A549 (cell line): ENCODE results near the gene RIC3. TPM values are rescaled to one million over a fixed set of nuclear protein-coding genes. Genes with fewer than 3 reads are reported as not detected.

Source experiments
- ATAC-seq, 2 experiments: fragments of 200-7000 bp in 1 of 2; fragments of >200 bp in 1 of 2; cut with Nextera tagmentation in 1 of 2; cut with Tn5 transposase in 1 of 2; 3 replicates each; pipeline versions ENCODE4 v1.8.0 to v1.9.1; 2018 to 2020; ENCODE audit warnings: mild to moderate bottlenecking in 1 of 2, moderate library complexity in 1 of 2
- CTCF ChIA-PET: fragments of 300-600 bp; sonication (Branson Sonifier 250); formaldehyde crosslinking; extraction: SDS; loops from one replicate; lab custom pipeline; 2021; ENCODE audit warnings: antibody characterized with exemption, inconsistent platforms; lab: Yijun Ruan, JAX
- POLR2A ChIA-PET: fragments of 350-600 bp; formaldehyde crosslinking; extraction: SDS; loops from one replicate; lab custom pipeline; 2021; ENCODE audit warnings: antibody characterized with exemption, inconsistent platforms; lab: Yijun Ruan, JAX
- DNase-seq, 2 experiments: peaks; one replicate each; pipeline versions ENCODE4 v3.0.0 to v3.0.0-alpha.2; 2011 to 2016; ENCODE audit warnings: low read depth in 1 of 2, low spot score in 1 of 2
- FAIRE-seq: peaks from 2 replicates; lab custom pipeline; 2011; peaks lifted over from hg19 to GRCh38; lab: Jason Lieb, UNC
- H3K27ac ChIP-seq, 2 experiments: fragments of >200 bp; sonication (Bioruptor Twin); formaldehyde crosslinking; 3 replicates each; pipeline ENCODE4 v1.5.1; 2016 to 2017
- H3K4me1 ChIP-seq: fragments of >200 bp; sonication (Bioruptor Twin); formaldehyde crosslinking; 3 replicates; pipeline ENCODE4 v1.6.1; 2016
- H3K4me2 ChIP-seq: fragments of >200 bp; sonication (Bioruptor Twin); formaldehyde crosslinking; 3 replicates; pipeline ENCODE4 v1.6.1; 2016
- H3K4me3 ChIP-seq: fragments of >200 bp; sonication (Bioruptor Twin); formaldehyde crosslinking; 3 replicates; pipeline ENCODE4 v1.5.1; 2016
- H3K9me3 ChIP-seq: fragments of >200 bp; sonication (Bioruptor Twin); formaldehyde crosslinking; 3 replicates; pipeline ENCODE4 v1.6.1; 2016
- CEBPB ChIP-seq, 2 experiments: fragments of >200 bp in 1 of 2; sonication (Bioruptor Twin) in 1 of 2; formaldehyde crosslinking in 1 of 2; IDR thresholded peaks; 2 replicates each; pipeline ENCODE4 v1.6.1; 2012 to 2016
- CHD2 ChIP-seq: fragments of 150-350 bp; IDR thresholded peaks from 2 replicates; pipeline ENCODE4 v1.6.1; 2014; ENCODE audit warnings: low read length; ENCODE audit not compliant: partially characterized antibody
- CHD4 ChIP-seq: fragments of 200-600 bp; sonication (generic); IDR thresholded peaks from 2 replicates; pipeline ENCODE4 v1.6.1; 2016; ENCODE audit warnings: antibody characterized with exemption, mild to moderate bottlenecking, borderline replicate concordance
- EP300 ChIP-seq, 2 experiments: fragments of >200 bp; sonication (Bioruptor Twin); formaldehyde crosslinking; IDR thresholded peaks; 2 replicates in 1 of 2; 3 replicates in 1 of 2; pipeline ENCODE4 v1.6.1; 2016 to 2017
- ESRRA ChIP-seq: fragments of 150-350 bp; IDR thresholded peaks from 2 replicates; pipeline ENCODE4 v1.6.1; 2014; ENCODE audit warnings: mild to moderate bottlenecking, low read length, borderline replicate concordance
- FOXS1 ChIP-seq: fragments of 250-450 bp; sonication (Bioruptor Pico); IDR thresholded peaks from 2 replicates; pipeline ENCODE4 v1.5.0; 2020; ENCODE audit warnings: mild to moderate bottlenecking, moderate library complexity
- HDAC2 ChIP-seq: fragments of 200-600 bp; sonication (generic); IDR thresholded peaks from 2 replicates; pipeline ENCODE4 v1.6.1; 2016
- HOXB13 ChIP-seq: fragments of 250-450 bp; sonication (Bioruptor Pico); IDR thresholded peaks from 2 replicates; pipeline ENCODE4 v1.5.0; 2020; ENCODE audit warnings: low read depth, mild to moderate bottlenecking, moderate library complexity
- JUN ChIP-seq, 2 experiments: fragments of >200 bp; sonication (Bioruptor Twin); formaldehyde crosslinking; IDR thresholded peaks; 2 replicates in 1 of 2; 3 replicates in 1 of 2; pipeline ENCODE4 v1.6.1; 2016 to 2017
- MAZ ChIP-seq: fragments of 150-350 bp; IDR thresholded peaks from 2 replicates; pipeline ENCODE4 v1.6.1; 2014; ENCODE audit warnings: antibody characterized with exemption, low read depth, low read length, borderline replicate concordance
- NFE2L2 ChIP-seq: fragments of 150-350 bp; conservative IDR thresholded peaks from 2 replicates; pipeline ENCODE4 v1.6.1; 2014; ENCODE audit warnings: low read length
- PHF8 ChIP-seq: fragments of 200-600 bp; sonication (generic); IDR thresholded peaks from 2 replicates; pipeline ENCODE4 v1.6.1; 2016; ENCODE audit warnings: low read depth, mild to moderate bottlenecking, antibody characterized with exemption, moderate library complexity, borderline replicate concordance
- RFX5 ChIP-seq: fragments of 450-650 bp; IDR thresholded peaks from 2 replicates; pipeline ENCODE4 v1.7.1; 2014; ENCODE audit warnings: antibody characterized with exemption, mild to moderate bottlenecking, moderate library complexity
- WGBS: methylation state at CpG from one replicate; pipeline ENCODE4 v1.1.6; 2017; ENCODE audit errors: missing lambda C conversion rate; 5-methylcytosine and 5-hydroxymethylcytosine counted together
- polyA plus RNA-seq, 4 experiments: library from polyadenylated mRNA; depleted of rRNA in 3 of 4; stranded (reverse); fragments of >200 nt; fragmentation: RNase III in 1 of 4; extraction: RNeasy Plus Mini Kit Qiagen cat#74134 plus additional on column Dnase treatment in 1 of 4; gene quantifications; 2 replicates in 3 of 4; 3 replicates in 1 of 4; pipeline ENCODE4 v1.2.3, GENCODE V29; 2011 to 2017
- TF ChIP-seq, protein P1 (sequence below): IDR thresholded peaks from 2 replicates; pipeline ENCODE4 v1.6.1; 2012; ENCODE audit warnings: low read depth, borderline replicate concordance
- TF ChIP-seq, protein P2 (sequence below): IDR thresholded peaks from 2 replicates; pipeline ENCODE4 v1.6.1; 2012
- TF ChIP-seq, protein P3 (sequence below): fragments of 250-450 bp; sonication (Bioruptor Pico); IDR thresholded peaks from 2 replicates; pipeline ENCODE4 v1.5.0; 2020; ENCODE audit warnings: low read depth, mild to moderate bottlenecking, moderate library complexity
- TF ChIP-seq, protein P4 (sequence below): fragments of 200-600 bp; sonication (generic); IDR thresholded peaks from 2 replicates; pipeline ENCODE4 v1.6.1; 2016; ENCODE audit warnings: antibody characterized with exemption, mild to moderate bottlenecking, moderate library complexity
- TF ChIP-seq, protein P5 (sequence below): fragments of 150-350 bp; IDR thresholded peaks from 2 replicates; pipeline ENCODE4 v1.6.1; 2014; ENCODE audit warnings: low read depth, mild to moderate bottlenecking, low read length

The RIC3 gene
- polyA plus RNA-seq, 2 of the 4 experiments (the other 2 are of a cell fraction): 1.7 to 3.2 TPM

DNA sequence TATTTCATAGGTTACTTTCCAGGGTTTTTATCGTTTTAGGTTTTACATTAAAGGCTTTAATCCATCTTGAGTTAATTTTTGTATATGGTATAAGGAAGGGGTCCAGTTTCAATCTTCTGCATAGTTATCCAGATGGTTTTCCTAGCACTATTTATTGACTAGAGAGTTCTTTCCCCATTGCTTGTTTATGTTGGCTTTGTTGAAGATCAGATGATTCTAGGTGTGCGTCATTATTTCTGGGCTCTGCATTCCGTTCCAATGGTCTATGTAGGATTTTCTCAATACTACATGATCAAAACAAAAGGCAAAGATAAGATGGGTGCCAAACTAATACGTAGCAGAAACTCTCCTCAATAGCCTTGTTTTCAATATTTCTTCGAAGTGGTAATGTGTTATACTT is 14.3 kb upstream of the RIC3 start (continued):
- no peak for TF ChIP-seq MAZ
- TF ChIP-seq FOXS1 (CRISPR knock-in tag): no peak
- no peak for TF ChIP-seq HOXB13 (CRISPR knock-in tag)
- TF ChIP-seq CEBPB (IDR thresholded peaks at IDR 0.05): no peak

DNA sequence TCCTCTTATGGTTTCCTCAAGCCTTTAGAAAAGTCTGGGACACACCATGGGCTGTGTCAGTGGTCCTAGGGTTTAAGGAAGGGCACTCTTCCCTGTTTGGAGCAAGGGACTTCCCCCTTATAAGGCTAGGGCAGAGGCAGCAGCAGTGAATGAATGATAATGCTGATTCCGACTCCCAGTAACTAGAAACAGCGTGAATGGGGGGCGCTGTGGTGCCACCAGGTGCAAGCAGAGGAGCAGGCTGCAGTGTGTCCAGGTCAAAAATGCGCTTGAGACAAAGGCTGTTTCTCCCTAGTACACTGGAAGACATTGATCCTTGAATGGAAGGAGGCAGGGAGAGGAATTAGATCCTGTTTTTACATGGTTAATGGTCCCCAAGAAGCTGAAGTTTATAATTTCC is 11.6 kb upstream of the RIC3 start:
- H3K27ac ChIP-seq: no peak overlapping the region
- 33% methylated on average over 4 of the region's 4 CpGs for WGBS
- H3K4me2 ChIP-seq: no peak overlapping the region
- no peak overlapping the region for H3K4me3 ChIP-seq
- FAIRE-seq: no peak
- no peak for TF ChIP-seq MAZ
- TF ChIP-seq EP300 (IDR thresholded peaks at IDR 0.05): no peak
- TF ChIP-seq CHD2: no peak
- no peak for TF ChIP-seq RFX5
- TF ChIP-seq, protein P1, sequence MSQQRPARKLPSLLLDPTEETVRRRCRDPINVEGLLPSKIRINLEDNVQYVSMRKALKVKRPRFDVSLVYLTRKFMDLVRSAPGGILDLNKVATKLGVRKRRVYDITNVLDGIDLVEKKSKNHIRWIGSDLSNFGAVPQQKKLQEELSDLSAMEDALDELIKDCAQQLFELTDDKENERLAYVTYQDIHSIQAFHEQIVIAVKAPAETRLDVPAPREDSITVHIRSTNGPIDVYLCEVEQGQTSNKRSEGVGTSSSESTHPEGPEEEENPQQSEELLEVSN: no peak
- TF ChIP-seq, protein P2, sequence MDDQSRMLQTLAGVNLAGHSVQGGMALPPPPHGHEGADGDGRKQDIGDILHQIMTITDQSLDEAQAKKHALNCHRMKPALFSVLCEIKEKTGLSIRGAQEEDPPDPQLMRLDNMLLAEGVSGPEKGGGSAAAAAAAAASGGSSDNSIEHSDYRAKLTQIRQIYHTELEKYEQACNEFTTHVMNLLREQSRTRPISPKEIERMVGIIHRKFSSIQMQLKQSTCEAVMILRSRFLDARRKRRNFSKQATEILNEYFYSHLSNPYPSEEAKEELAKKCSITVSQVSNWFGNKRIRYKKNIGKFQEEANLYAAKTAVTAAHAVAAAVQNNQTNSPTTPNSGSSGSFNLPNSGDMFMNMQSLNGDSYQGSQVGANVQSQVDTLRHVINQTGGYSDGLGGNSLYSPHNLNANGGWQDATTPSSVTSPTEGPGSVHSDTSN: no peak
- TF ChIP-seq, protein P3, sequence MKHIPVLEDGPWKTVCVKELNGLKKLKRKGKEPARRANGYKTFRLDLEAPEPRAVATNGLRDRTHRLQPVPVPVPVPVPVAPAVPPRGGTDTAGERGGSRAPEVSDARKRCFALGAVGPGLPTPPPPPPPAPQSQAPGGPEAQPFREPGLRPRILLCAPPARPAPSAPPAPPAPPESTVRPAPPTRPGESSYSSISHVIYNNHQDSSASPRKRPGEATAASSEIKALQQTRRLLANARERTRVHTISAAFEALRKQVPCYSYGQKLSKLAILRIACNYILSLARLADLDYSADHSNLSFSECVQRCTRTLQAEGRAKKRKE (CRISPR knock-in tag): no peak
- TF ChIP-seq, protein P4, sequence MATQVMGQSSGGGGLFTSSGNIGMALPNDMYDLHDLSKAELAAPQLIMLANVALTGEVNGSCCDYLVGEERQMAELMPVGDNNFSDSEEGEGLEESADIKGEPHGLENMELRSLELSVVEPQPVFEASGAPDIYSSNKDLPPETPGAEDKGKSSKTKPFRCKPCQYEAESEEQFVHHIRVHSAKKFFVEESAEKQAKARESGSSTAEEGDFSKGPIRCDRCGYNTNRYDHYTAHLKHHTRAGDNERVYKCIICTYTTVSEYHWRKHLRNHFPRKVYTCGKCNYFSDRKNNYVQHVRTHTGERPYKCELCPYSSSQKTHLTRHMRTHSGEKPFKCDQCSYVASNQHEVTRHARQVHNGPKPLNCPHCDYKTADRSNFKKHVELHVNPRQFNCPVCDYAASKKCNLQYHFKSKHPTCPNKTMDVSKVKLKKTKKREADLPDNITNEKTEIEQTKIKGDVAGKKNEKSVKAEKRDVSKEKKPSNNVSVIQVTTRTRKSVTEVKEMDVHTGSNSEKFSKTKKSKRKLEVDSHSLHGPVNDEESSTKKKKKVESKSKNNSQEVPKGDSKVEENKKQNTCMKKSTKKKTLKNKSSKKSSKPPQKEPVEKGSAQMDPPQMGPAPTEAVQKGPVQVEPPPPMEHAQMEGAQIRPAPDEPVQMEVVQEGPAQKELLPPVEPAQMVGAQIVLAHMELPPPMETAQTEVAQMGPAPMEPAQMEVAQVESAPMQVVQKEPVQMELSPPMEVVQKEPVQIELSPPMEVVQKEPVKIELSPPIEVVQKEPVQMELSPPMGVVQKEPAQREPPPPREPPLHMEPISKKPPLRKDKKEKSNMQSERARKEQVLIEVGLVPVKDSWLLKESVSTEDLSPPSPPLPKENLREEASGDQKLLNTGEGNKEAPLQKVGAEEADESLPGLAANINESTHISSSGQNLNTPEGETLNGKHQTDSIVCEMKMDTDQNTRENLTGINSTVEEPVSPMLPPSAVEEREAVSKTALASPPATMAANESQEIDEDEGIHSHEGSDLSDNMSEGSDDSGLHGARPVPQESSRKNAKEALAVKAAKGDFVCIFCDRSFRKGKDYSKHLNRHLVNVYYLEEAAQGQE: no peak
- TF ChIP-seq NFE2L2: no peak
- no peak for TF ChIP-seq PHF8
- TF ChIP-seq, protein P5, sequence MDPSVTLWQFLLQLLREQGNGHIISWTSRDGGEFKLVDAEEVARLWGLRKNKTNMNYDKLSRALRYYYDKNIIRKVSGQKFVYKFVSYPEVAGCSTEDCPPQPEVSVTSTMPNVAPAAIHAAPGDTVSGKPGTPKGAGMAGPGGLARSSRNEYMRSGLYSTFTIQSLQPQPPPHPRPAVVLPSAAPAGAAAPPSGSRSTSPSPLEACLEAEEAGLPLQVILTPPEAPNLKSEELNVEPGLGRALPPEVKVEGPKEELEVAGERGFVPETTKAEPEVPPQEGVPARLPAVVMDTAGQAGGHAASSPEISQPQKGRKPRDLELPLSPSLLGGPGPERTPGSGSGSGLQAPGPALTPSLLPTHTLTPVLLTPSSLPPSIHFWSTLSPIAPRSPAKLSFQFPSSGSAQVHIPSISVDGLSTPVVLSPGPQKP: no peak
- DNase-seq: no peak
- ChIA-PET POLR2A (no interaction called here), CTCF (interaction anchor here (2.0 to 5.6 kb wide), 2 partner anchors 13 to 28 kb away, joined by 4 to 28 read pairs; no protein-coding TSS in a partner anchor)
- no peaks in the 10 kb centered on the region for H3K4me1 ChIP-seq
- 0 out of 3 replicates have a peak, but pooled peaks cover 5% of the 10 kb centered on the region for H3K9me3 ChIP-seq
- ATAC-seq: no peak

DNA sequence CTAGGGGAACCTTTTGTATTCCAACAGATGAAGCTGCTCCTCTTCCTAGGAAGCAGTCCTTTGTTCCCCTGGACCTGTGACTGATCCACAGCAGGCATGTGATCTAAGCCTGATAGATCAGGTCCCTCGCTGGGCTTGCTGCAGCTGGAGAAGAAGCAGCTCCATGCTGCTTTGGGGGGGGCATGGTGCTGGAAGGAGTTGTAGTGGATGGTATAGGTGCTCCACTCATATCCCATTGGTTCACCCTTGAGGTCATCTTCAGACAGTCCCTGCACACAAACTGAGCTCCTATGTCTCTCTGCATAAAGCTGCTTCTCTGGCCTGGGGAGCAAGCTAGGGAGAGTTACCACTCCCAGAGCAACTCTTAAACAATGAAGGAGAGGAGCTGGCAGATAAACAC is 9.5 kb upstream of the RIC3 start:
- TF ChIP-seq JUN (IDR thresholded peaks at IDR 0.05): no peak
- TF ChIP-seq ESRRA: no peak
- no peak for TF ChIP-seq CHD4
- TF ChIP-seq HDAC2: no peak
- TF ChIP-seq, all 56 proteins: peak for 0
- H3K4me1 ChIP-seq: no peaks in the 10 kb centered on the region
- WGBS: 11% methylated on average over 1 of the region's 1 CpG
- CTCF ChIA-PET: interaction anchor here (0.6 to 5.6 kb wide), 4 partner anchors 9 to 86 kb away, joined by 3 to 28 read pairs (median 5); partner anchors contain the start of gene RIC3
- H3K4me2 ChIP-seq: no peak overlapping the region
- FAIRE-seq (no peak), ATAC-seq (no peak), DNase-seq (no peak)
- POLR2A ChIA-PET: no interaction called here
- no peaks in the 10 kb centered on the region for H3K9me3 ChIP-seq
- H3K27ac ChIP-seq: no peak overlapping the region
- no peak overlapping the region for H3K4me3 ChIP-seq
